Nephron progenitor cell (in vitro differentiated cells): ENCODE results near the gene SULF2.

Source experiments
- DNase-seq: peaks from one replicate; pipeline ENCODE4 v3.0.0; 2021
- H3K27ac Mint-ChIP-seq: 2 replicates; pipeline ENCODE4 v1.8.0; 2021; ENCODE audit warnings: mild to moderate bottlenecking, moderate library complexity, mixed read lengths
- H3K27me3 Mint-ChIP-seq: 2 replicates; pipeline ENCODE4 v1.8.0; 2021; ENCODE audit warnings: mild to moderate bottlenecking, low read depth, mixed read lengths; ENCODE audit not compliant: poor library complexity
- H3K36me3 Mint-ChIP-seq: 2 replicates; pipeline ENCODE4 v1.8.0; 2021; ENCODE audit warnings: low read depth, mixed read lengths
- H3K4me1 Mint-ChIP-seq: 2 replicates; pipeline ENCODE4 v1.8.0; 2021; ENCODE audit warnings: mixed read lengths
- H3K4me3 Mint-ChIP-seq: 2 replicates; pipeline ENCODE4 v1.8.0; 2021; ENCODE audit warnings: mild to moderate bottlenecking, moderate library complexity, mixed read lengths
- H3K9me3 Mint-ChIP-seq: 2 replicates; pipeline ENCODE4 v1.8.0; 2021; ENCODE audit warnings: mild to moderate bottlenecking, moderate library complexity, mixed read lengths
- TF ChIP-seq, protein P1 (sequence below): fragments of 200-600 bp; sonication (generic); IDR thresholded peaks from 2 replicates; pipeline ENCODE4 v1.5.0; 2021; ENCODE audit warnings: antibody characterized with exemption

SULF2 gene

DNA sequence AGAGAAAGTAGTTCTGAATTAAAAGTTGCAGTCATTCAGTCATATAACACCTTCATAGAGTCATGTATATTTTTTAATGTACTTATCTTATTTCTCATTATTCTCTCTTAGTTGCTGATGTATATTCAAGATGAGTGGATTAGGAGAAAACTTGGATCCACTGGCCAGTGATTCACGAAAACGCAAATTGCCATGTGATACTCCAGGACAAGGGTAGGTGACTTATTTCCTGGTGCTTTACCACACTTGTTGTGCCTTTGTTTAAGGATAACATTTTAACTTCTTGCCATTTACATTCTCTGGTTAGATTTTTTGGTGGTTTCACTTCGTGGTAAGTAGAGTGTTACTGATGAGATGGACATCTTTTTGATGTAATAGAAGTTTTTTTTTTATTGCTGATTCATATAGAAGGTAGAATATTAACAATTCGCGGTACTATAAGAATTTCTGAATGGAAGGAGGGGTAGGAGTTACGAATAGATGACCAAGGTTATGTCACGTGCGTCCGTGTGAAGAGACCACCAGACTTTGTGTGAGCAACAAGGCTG is 163.1 kb downstream of the SULF2 start:
- H3K4me3 Mint-ChIP-seq: no peak overlapping the region
- H3K27ac Mint-ChIP-seq: peak overlapping the region; percentile 17
- TF ChIP-seq, protein P1, sequence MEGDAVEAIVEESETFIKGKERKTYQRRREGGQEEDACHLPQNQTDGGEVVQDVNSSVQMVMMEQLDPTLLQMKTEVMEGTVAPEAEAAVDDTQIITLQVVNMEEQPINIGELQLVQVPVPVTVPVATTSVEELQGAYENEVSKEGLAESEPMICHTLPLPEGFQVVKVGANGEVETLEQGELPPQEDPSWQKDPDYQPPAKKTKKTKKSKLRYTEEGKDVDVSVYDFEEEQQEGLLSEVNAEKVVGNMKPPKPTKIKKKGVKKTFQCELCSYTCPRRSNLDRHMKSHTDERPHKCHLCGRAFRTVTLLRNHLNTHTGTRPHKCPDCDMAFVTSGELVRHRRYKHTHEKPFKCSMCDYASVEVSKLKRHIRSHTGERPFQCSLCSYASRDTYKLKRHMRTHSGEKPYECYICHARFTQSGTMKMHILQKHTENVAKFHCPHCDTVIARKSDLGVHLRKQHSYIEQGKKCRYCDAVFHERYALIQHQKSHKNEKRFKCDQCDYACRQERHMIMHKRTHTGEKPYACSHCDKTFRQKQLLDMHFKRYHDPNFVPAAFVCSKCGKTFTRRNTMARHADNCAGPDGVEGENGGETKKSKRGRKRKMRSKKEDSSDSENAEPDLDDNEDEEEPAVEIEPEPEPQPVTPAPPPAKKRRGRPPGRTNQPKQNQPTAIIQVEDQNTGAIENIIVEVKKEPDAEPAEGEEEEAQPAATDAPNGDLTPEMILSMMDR: no peak

DNA sequence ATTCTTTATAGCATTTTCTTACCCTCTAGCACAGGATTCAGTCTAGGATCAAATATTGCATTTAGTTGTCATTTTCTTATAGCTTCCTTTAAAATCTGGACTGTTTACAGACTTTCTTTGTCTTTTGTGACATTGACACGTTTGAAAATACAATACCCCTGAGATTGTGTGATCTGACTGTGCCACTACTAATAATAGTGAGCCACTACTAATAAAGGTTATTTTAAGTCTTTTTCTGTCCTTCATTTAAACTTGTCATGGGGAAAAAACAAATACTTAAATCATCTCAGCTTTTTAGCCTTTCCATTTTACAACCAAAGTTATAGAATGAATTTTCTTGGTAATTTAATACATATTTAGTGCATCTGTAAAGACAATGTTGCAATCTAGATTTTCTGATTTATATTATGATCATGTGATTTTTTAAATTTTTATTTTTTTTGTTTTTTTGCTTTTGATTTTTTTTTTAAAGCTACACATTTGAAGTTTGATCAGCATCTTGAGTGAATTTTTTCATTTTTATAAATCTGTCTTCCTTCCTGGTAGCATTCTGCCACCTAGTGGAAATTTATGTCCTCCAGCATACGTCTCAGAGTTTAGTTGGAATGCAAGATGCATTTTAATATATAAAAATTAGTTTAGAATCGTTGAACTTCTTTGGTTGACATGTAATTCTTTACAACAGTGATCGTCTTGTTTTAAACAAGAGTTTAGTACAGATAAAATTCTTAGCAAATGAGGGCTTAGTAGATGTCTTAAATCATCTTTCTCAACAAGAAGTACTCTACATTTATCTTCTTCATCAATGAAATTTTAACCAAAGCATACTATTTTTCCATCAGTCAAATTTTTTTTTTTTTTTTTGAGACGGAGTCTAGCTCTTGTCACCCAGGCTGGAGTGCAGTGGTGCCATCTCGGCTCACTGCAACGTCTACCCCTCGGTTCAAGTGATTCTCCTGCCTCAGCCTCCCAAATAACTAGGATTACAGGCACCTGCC is 164.2 kb downstream of the SULF2 start:
- H3K27me3 Mint-ChIP-seq: peaks cover 4% of the 10 kb centered on the region
- H3K4me1 Mint-ChIP-seq: no peaks in the 10 kb centered on the region
- H3K4me3 Mint-ChIP-seq: no peak overlapping the region
- H3K27ac Mint-ChIP-seq: no peak overlapping the region
- DNase-seq: no peak
- no peaks in the 10 kb centered on the region for H3K9me3 Mint-ChIP-seq
- H3K36me3 Mint-ChIP-seq: peaks cover 14% of the 10 kb centered on the region
- TF ChIP-seq, protein P1: peak; percentile 79

More for the DNA sequence above, 163.1 kb downstream of the SULF2 start:
- H3K9me3 Mint-ChIP-seq: no peaks in the 10 kb centered on the region
- H3K27me3 Mint-ChIP-seq: peaks cover 4% of the 10 kb centered on the region
- H3K36me3 Mint-ChIP-seq: peaks cover 23% of the 10 kb centered on the region
- DNase-seq: no peak
- no peaks in the 10 kb centered on the region for H3K4me1 Mint-ChIP-seq

DNA sequence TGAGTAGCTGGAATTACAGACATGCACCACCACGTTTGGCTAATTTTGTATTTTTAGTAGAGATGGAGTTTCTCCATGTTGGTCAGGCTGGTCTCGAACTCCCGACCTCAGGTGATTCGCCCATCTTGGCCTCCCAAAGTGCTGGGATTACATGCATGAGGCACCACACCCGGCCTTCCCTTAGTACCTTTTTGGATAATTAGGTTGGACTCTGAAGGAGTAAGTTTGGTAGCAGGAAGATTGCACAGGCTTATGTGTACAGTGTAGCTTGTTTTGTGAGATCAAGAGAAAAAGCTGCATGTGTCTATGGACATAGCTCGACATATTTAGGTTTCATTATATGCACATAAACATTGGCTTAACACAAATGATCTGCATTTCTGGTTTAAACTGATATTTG is 166.8 kb downstream of the SULF2 start:
- no peaks in the 10 kb centered on the region for H3K4me1 Mint-ChIP-seq
- TF ChIP-seq, protein P1: no peak
- peaks cover 2% of the 10 kb centered on the region for H3K27me3 Mint-ChIP-seq
- H3K27ac Mint-ChIP-seq: no peak overlapping the region
- no peaks in the 10 kb centered on the region for H3K9me3 Mint-ChIP-seq
- no peak for DNase-seq
- peaks cover 9% of the 10 kb centered on the region for H3K36me3 Mint-ChIP-seq
- no peak overlapping the region for H3K4me3 Mint-ChIP-seq

GRCh38 chr20:47614703-47615309 is 170.5 kb downstream of the SULF2 start:
- no peak for DNase-seq
- Mint-ChIP-seq H3K27me3 (peaks cover 3% of the 10 kb centered on the region), H3K27ac (no peak overlapping the region), H3K4me1 (peaks cover 7% of the 10 kb centered on the region), H3K4me3 (no peak overlapping the region), H3K9me3 (no peaks in the 10 kb centered on the region), H3K36me3 (peaks cover 5% of the 10 kb centered on the region)
- TF ChIP-seq, protein P1: no peak

DNA sequence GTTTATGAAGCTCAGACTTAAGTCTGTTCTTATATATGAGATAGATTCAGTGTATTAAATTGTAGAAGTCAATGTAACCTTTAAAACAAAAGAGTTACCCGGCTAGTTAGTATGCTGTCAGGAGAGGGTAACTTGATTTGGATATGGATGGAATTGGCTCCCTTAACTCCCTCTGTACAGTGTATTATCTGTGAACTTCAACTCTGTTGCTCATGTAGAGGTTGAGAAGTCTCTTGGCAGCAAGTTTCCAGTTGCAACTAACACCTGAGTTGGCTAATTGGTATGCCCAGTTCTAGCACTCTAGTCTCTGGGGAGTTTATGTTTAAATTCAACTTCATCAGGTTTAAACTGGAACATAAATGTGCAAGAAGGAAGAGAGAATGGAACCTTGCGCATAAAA is 172.6 kb downstream of the SULF2 start:
- H3K27me3 Mint-ChIP-seq: peaks cover 3% of the 10 kb centered on the region
- H3K9me3 Mint-ChIP-seq: no peaks in the 10 kb centered on the region
- no peak overlapping the region for H3K4me3 Mint-ChIP-seq

More for the DNA sequence above, 172.6 kb downstream of the SULF2 start:
- TF ChIP-seq, protein P1: no peak
- H3K4me1 Mint-ChIP-seq: peaks cover 7% of the 10 kb centered on the region
- no peak for DNase-seq
- H3K36me3 Mint-ChIP-seq: peaks cover 5% of the 10 kb centered on the region
- no peak overlapping the region for H3K27ac Mint-ChIP-seq
